Spleen (tissue), 11 donors: ENCODE results near the gene ULBP1. TPM values are rescaled to one million over a fixed set of nuclear protein-coding genes. Genes with fewer than 3 reads are reported as not detected.
"Not testable (repeated sequence)": the region's sequence is repeated elsewhere in the genome, so short reads cannot be mapped to it uniquely, and the experiment has no call there.

Experiments
- DNase-seq: peaks from one replicate; pipeline ENCODE4 v3.0.0-alpha.2; 2020
- H3K27ac ChIP-seq, 8 donors: fragments of 200-600 bp; sonication (generic) in 7 of 8; 1 replicate in 4 of 8; 2 replicates in 4 of 8; pipeline versions ENCODE4 v1.5.0 to v1.8.0; 2016 to 2021; ENCODE audit warnings: inconsistent platforms in 4 of 8, mild to moderate bottlenecking in 4 of 8, moderate library complexity in 1 of 8
- H3K27me3 ChIP-seq, 7 donors: fragments of 200-600 bp; sonication (generic) in 6 of 7; replicated peaks in 1 of 7; 1 replicate in 4 of 7; 2 replicates in 3 of 7; pipeline versions ENCODE4 v1.5.0 to v1.8.0; 2016 to 2021; ENCODE audit warnings: inconsistent platforms in 3 of 7, mild to moderate bottlenecking in 1 of 7
- H3K36me3 ChIP-seq, 6 donors: fragments of 200-600 bp; sonication (generic) in 5 of 6; 1 replicate in 4 of 6; 2 replicates in 2 of 6; pipeline versions ENCODE4 v1.5.0 to v1.8.0; 2016 to 2021; ENCODE audit warnings: inconsistent platforms in 2 of 6
- H3K4me1 ChIP-seq, 6 donors: fragments of 200-600 bp; sonication (generic) in 5 of 6; 1 replicate in 3 of 6; 2 replicates in 3 of 6; pipeline versions ENCODE4 v1.5.0 to v1.8.0; 2016 to 2021; ENCODE audit warnings: inconsistent platforms in 3 of 6
- H3K4me3 ChIP-seq, 8 donors: fragments of 200-600 bp; sonication (generic) in 7 of 8; 1 replicate in 4 of 8; 2 replicates in 4 of 8; pipeline versions ENCODE4 v1.5.0 to v1.8.0; 2016 to 2021; ENCODE audit warnings: inconsistent platforms in 4 of 8, mild to moderate bottlenecking in 4 of 8, moderate library complexity in 2 of 8
- H3K9me3 ChIP-seq, 8 donors: fragments of 200-600 bp; sonication (generic) in 7 of 8; 1 replicate in 4 of 8; 2 replicates in 4 of 8; pipeline versions ENCODE4 v1.5.0 to v1.8.0; 2016 to 2021; ENCODE audit warnings: inconsistent platforms in 4 of 8
- POLR2A ChIP-seq, 3 donors: fragments of 450-650 bp; IDR thresholded peaks; one replicate each; pipeline ENCODE4 v1.5.1; 2017; ENCODE audit warnings: antibody characterized with exemption in 3 of 3, mild to moderate bottlenecking in 1 of 3
- POLR2AphosphoS5 ChIP-seq, 3 donors: sonication (generic); formaldehyde crosslinking; IDR thresholded peaks; one replicate each; pipeline ENCODE4 v1.5.1; 2017; ENCODE audit warnings: antibody characterized with exemption in 3 of 3
- WGBS, 5 donors: extraction: QIAGEN DNeasy Blood & Tissue Kit in 3 of 5; methylation state at CpG; one replicate each; pipeline versions ENCODE4 v1.1.5 to v1.1.7; 2013 to 2018; 5-methylcytosine and 5-hydroxymethylcytosine counted together
- intact Hi-C: fragments of 100-400 bp; cut with DNase I; formaldehyde crosslinking; loops from one replicate; pipeline ENCODE4 v1.15.0; 2023; ENCODE audit warnings: low total_unique reads
- polyA plus RNA-seq, 3 donors: library from polyadenylated mRNA; stranded (reverse); fragments of 200-250 nt; gene quantifications; one replicate each; pipeline ENCODE4 v1.2.1, GENCODE V29; 2013
- total RNA-seq, 7 donors: library from RNA; depleted of rRNA in 3 of 7; stranded (reverse); fragments of >200 nt in 3 of 7; fragmentation: NEBNext Ultra II Directional in 4 of 7; extraction: Animal tissue kit (Norgen Biotek cat#: 25700) in 4 of 7; gene quantifications; one replicate each; pipeline versions ENCODE4 v1.1.0 to v1.2.1, GENCODE V29; 2016 to 2021
- TF ChIP-seq, protein P1 (sequence below), 11 experiments: fragments of 200-600 bp in 7 of 11; fragments of 450-650 bp in 4 of 11; sonication (generic) in 4 of 11; IDR thresholded peaks in 8 of 11; conservative IDR thresholded peaks in 3 of 11; 1 replicate in 7 of 11; 2 replicates in 4 of 11; pipeline versions ENCODE4 v1.4.0 to v1.8.0; 2016 to 2021; ENCODE audit warnings: antibody characterized with exemption in 11 of 11, inconsistent platforms in 4 of 11, mild to moderate bottlenecking in 1 of 11
- donor health status: healthy with polysubstance abuse.
- donor health status: DM: no; HTN: no; CAD: no; lungs with moderate emphysema.
- donor health status: DM: no; HTN: no; CAD: no.
- donor health status: Bipolar disorder and iron deficiency.
- donor health status: healthy.
- donor health status: DM: no; HTN: no; CAD: no.
- donor health status: DM: yes; HTN: yes; CAD: no.

ULBP1 gene
- total and polyA plus RNA-seq, 10 donors, result 0.03 to 0.34 (median 0.15) TPM; not detected in 6

DNA sequence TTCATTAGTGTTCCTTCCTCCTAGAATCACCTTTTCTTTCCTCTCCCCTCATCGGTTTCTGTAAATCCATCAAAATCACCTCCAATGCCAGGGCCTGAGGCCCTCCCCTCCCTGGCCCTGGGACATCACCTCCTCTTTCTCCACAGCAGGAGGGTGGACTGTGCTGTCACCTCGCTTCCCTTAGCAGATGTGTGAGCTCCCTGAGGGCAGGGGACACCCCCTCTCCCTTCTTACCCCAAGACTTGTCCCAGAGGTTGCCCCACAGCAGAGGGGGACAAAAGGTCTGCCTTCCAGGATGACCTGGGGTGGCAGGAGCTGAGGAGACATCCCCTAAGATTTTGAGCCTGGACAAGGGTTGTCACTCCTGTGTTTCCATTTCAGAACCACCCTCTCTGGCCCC is 5.9 kb downstream of the ULBP1 start:
- no peak for TF ChIP-seq POLR2A (IDR thresholded peaks at IDR 0.05)
- no peak for TF ChIP-seq POLR2AphosphoS5 (IDR thresholded peaks at IDR 0.05)
- TF ChIP-seq, protein P1, sequence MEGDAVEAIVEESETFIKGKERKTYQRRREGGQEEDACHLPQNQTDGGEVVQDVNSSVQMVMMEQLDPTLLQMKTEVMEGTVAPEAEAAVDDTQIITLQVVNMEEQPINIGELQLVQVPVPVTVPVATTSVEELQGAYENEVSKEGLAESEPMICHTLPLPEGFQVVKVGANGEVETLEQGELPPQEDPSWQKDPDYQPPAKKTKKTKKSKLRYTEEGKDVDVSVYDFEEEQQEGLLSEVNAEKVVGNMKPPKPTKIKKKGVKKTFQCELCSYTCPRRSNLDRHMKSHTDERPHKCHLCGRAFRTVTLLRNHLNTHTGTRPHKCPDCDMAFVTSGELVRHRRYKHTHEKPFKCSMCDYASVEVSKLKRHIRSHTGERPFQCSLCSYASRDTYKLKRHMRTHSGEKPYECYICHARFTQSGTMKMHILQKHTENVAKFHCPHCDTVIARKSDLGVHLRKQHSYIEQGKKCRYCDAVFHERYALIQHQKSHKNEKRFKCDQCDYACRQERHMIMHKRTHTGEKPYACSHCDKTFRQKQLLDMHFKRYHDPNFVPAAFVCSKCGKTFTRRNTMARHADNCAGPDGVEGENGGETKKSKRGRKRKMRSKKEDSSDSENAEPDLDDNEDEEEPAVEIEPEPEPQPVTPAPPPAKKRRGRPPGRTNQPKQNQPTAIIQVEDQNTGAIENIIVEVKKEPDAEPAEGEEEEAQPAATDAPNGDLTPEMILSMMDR (IDR thresholded peaks at IDR 0.05 in 8 of 11, conservative IDR thresholded peaks at IDR 0.05 in 3 of 11), result no peak
- 72 to 89% (median 75%) methylated on average over 2 of the region's 2 CpGs for WGBS, 5 donors
- Histone ChIP-seq H3K27ac (no peak overlapping the region), H3K27me3 (peaks cover 0 to 87% (median 27%) of the 10 kb centered on the region in 7 donors), H3K9me3 (no peaks in the 10 kb centered on the region), H3K4me3 (no peak overlapping the region), H3K36me3 (no peaks in the 10 kb centered on the region), H3K4me1 (peaks cover 0 to 10% (median 8%) of the 10 kb centered on the region in 6 donors)
- DNase-seq, result no peak
- intact Hi-C loops, result no loop called here

DNA sequence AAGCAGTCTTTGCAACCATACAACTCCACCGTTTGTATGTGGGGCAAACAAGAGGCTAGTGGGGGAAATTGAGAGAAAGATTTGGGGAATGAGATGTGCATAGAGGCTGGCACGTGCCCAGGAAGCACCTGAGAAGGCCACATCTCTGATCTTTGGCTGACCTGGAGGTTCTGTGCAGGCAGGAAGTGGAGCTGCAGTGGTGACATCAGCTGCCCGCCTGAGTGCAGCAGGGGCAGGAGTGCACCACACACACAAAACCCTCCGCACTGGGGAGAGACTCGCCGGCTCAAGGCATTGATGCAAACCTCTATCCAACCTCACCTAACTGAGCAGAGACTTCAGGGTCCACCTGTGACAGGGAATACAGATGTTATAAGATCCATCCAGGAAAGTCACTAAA is 10.7 kb downstream of the ULBP1 start:
- WGBS, 5 donors, result 46 to 66% (median 55%) methylated on average over 5 to 6 of the region's 6 CpGs
- intact Hi-C loops, H3K36me3 ChIP-seq, H3K27ac ChIP-seq, H3K4me1 ChIP-seq, H3K9me3 ChIP-seq, H3K4me3 ChIP-seq, DNase-seq: not testable (repeated sequence)
- peaks cover 0 to 86% (median 25%) of the 10 kb centered on the region in 7 donors for H3K27me3 ChIP-seq

DNA sequence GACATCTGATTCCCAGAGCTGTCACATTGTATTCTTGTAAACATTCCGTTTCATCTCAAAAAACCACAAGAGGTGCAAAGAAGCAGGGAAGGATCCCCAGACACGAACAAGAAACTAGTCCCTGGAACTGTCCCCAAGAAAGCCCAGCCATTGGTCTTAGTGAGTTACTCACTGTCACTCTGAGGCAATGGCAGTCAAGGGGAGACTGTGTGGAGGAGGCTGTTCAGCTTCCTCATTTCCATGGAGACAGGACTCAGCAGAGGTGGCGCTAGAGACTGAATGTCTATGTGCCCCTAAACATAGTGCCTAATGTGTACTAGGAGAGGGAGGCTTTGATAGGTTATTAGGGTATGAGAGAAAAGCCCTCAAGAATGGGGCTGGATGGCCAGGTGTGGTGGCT is 11.1 kb downstream of the ULBP1 start:
- WGBS, 5 donors, result 23 to 41% (median 34%) methylated on average over 3 of the region's 3 CpGs
- DNase-seq, result no peak
- Histone ChIP-seq H3K4me1 (no peaks in the 10 kb centered on the region), H3K36me3 (no peaks in the 10 kb centered on the region), H3K4me3 (no peak overlapping the region), H3K27ac (no peak overlapping the region), H3K9me3 (no peaks in the 10 kb centered on the region), H3K27me3 (peaks cover 0 to 86% (median 25%) of the 10 kb centered on the region in 7 donors)
- TF ChIP-seq, protein P1 (IDR thresholded peaks at IDR 0.05 in 8 of 11, conservative IDR thresholded peaks at IDR 0.05 in 3 of 11), result no peak
- TF ChIP-seq POLR2A (IDR thresholded peaks at IDR 0.05) (no peak), POLR2AphosphoS5 (IDR thresholded peaks at IDR 0.05) (no peak)
- intact Hi-C loops, result no loop called here

DNA sequence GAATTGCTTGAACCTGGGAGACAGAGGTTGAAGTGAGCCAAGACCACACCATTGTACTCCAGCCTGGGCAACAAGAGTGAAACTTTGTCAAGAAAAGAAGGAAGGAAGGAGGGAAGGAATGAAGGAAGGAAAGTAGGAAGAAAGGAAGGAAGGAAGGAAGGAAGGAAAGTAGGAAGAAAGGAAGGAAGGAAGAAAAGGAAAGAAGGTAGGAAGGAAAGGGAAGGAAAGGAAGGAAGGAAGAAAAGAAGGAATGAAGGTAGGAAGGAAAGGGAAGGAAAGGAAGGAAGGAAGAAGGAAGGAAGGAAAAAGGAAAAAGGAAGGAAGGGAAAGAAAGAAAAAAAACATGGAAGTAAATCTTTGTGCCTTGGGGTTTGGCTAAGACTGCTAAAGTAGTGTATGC is 11.7 kb downstream of the ULBP1 start:
- Histone ChIP-seq H3K27ac (no peak overlapping the region), H3K4me1 (no peaks in the 10 kb centered on the region), H3K4me3 (no peak overlapping the region), H3K36me3 (no peaks in the 10 kb centered on the region), H3K27me3 (peaks cover 0 to 86% (median 25%) of the 10 kb centered on the region in 7 donors), H3K9me3 (no peaks in the 10 kb centered on the region)
- intact Hi-C loops, result no loop called here
- TF ChIP-seq POLR2AphosphoS5 (IDR thresholded peaks at IDR 0.05) (no peak), POLR2A (IDR thresholded peaks at IDR 0.05) (no peak)
- TF ChIP-seq, protein P1 (IDR thresholded peaks at IDR 0.05 in 8 of 11, conservative IDR thresholded peaks at IDR 0.05 in 3 of 11), result no peak
- no peak for DNase-seq

DNA sequence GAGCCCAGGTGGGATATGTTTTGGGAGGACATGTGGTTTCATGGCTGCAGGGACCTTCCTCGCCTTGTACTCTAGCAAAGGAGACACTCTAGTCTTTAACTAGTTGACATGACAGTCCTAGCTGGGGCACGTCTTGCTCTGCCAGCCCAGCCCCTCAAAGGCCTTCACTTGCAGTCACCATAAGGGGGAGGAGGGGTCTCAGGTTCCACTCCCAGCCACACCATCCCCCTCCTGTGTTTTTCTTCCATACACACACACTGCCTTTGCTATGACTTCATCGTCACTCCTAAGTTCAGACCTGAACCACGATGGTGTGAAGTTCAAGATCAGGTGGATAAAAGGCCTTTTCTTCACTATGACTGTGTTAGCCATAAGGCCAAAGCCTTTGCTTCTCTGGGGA is 13.5 kb downstream of the ULBP1 start:
- Histone ChIP-seq H3K9me3 (no peaks in the 10 kb centered on the region), H3K27ac (no peak overlapping the region), H3K4me1 (no peaks in the 10 kb centered on the region), H3K27me3 (peaks cover 0 to 87% (median 29%) of the 10 kb centered on the region in 7 donors), H3K36me3 (no peaks in the 10 kb centered on the region), H3K4me3 (no peak overlapping the region)
- WGBS, 5 donors, result 52 to 93% (median 82%) methylated on average over 4 of the region's 4 CpGs
- intact Hi-C loops, result no loop called here
- TF ChIP-seq POLR2AphosphoS5 (IDR thresholded peaks at IDR 0.05) (no peak), POLR2A (IDR thresholded peaks at IDR 0.05) (no peak)
- TF ChIP-seq, protein P1 (IDR thresholded peaks at IDR 0.05 in 8 of 11, conservative IDR thresholded peaks at IDR 0.05 in 3 of 11), result no peak
- no peak for DNase-seq
